K562 (cell line): ENCODE data around the gene TM4SF4. TPM values are rescaled to one million over a fixed set of nuclear protein-coding genes. Genes with fewer than 3 reads are reported as not detected.

ENCODE experiments used
- ATAC-seq: fragments of 200-7000 bp; cut with Tn5 transposase; 3 replicates; pipeline ENCODE4 v1.9.1; 2020; ENCODE audit warnings: moderate library complexity
- BruUV-seq: library from RNA; stranded (reverse); fragments of 400-500 nt; replicated peaks from 2 replicates; lab custom pipeline; 2021; lab: Mats Ljungman, UMichigan
- CTCF ChIA-PET: fragments of 300-600 bp; formaldehyde crosslinking; extraction: SDS; loops from one replicate; lab custom pipeline; 2021; ENCODE audit warnings: low intra/inter-chr PET ratio; lab: Yijun Ruan, JAX
- POLR2A ChIA-PET: fragments of 300-600, 350-650 bp; sonication (Branson Sonifier 250); formaldehyde crosslinking; extraction: SDS; loops from one replicate; lab custom pipeline; 2021; ENCODE audit warnings: antibody characterized with exemption, inconsistent platforms; lab: Yijun Ruan, JAX
- DNase-seq, 4 experiments: peaks; one replicate each; pipeline versions ENCODE4 v3.0.0 to v3.0.0-alpha.2; 2011 to 2018; ENCODE audit warnings: low spot score in 3 of 4, mixed read lengths in 3 of 4; ENCODE audit errors: extremely low read depth in 1 of 4
- FAIRE-seq: peaks from 2 replicates; lab custom pipeline; 2011; peaks lifted over from hg19 to GRCh38; lab: Jason Lieb, UNC
- H2AFZ ChIP-seq: 2 replicates; pipeline ENCODE4 v1.6.0; 2011; ENCODE audit warnings: low read depth, low read length, control low read depth, inconsistent platforms
- H3K27ac ChIP-seq: fragments of 200-600 bp; 3 replicates; pipeline ENCODE4 v1.8.0; 2011; ENCODE audit warnings: low read depth, mild to moderate bottlenecking, control low read depth, inconsistent platforms, low read length, moderate library complexity, mixed read lengths; ENCODE audit errors: extremely low read depth
- H3K27me3 ChIP-seq, 2 experiments: fragments of 300-600 bp in 1 of 2; 2 replicates in 1 of 2; 3 replicates in 1 of 2; pipeline versions ENCODE4 v1.6.0 to v1.8.0; 2011; ENCODE audit warnings: inconsistent platforms in 2 of 2, low read length in 2 of 2, mild to moderate bottlenecking in 1 of 2, mixed read lengths in 1 of 2, moderate library complexity in 1 of 2; ENCODE audit not compliant: control insufficient read depth in 2 of 2, insufficient read depth in 2 of 2
- H3K36me3 ChIP-seq: fragments of 300-600 bp; 3 replicates; pipeline ENCODE4 v1.8.0; 2011; ENCODE audit warnings: mild to moderate bottlenecking, low read length, inconsistent platforms; ENCODE audit not compliant: control insufficient read depth, insufficient read depth
- H3K4me1 ChIP-seq, 2 experiments: fragments of 200-600 bp in 1 of 2; replicated peaks in 1 of 2; 2 replicates in 1 of 2; 3 replicates in 1 of 2; pipeline versions ENCODE4 v1.5.1 to v1.8.0; 2011; ENCODE audit warnings: inconsistent platforms in 2 of 2, low read length in 2 of 2, mild to moderate bottlenecking in 1 of 2, mixed read lengths in 1 of 2, moderate library complexity in 1 of 2; ENCODE audit not compliant: control insufficient read depth in 2 of 2, insufficient read depth in 2 of 2
- H3K4me2 ChIP-seq: 2 replicates; pipeline ENCODE4 v1.6.1; 2011; ENCODE audit warnings: low read length, control low read depth, inconsistent platforms, mixed read lengths; ENCODE audit not compliant: insufficient read depth
- H3K4me3 ChIP-seq: fragments of 200-600 bp; sonication (generic), shearing (Covaris generic); 2 replicates; pipeline ENCODE4 v1.5.1; 2016; ENCODE audit warnings: control low read depth, inconsistent platforms
- H3K79me2 ChIP-seq: fragments of 200-600 bp; 3 replicates; pipeline ENCODE4 v1.8.0; 2011; ENCODE audit warnings: low read length, inconsistent platforms; ENCODE audit not compliant: control insufficient read depth, insufficient read depth
- H3K9ac ChIP-seq, 2 experiments: 2 replicates each; pipeline versions ENCODE4 v1.6.0 to v1.6.1; 2011; ENCODE audit warnings: low read depth in 2 of 2, low read length in 2 of 2, control low read depth in 1 of 2, inconsistent platforms in 1 of 2, mild to moderate bottlenecking in 1 of 2, mixed read lengths in 1 of 2; ENCODE audit not compliant: insufficient read depth in 1 of 2
- H3K9me1 ChIP-seq: one replicate; pipeline ENCODE4 v1.6.0; 2011; ENCODE audit warnings: inconsistent platforms, mild to moderate bottlenecking, low read length, moderate library complexity; ENCODE audit not compliant: control insufficient read depth, insufficient read depth
- H3K9me3 ChIP-seq: replicated peaks from 2 replicates; pipeline ENCODE4 v1.5.1; 2011; ENCODE audit warnings: low read depth, low read length, inconsistent platforms; ENCODE audit not compliant: control insufficient read depth, insufficient read depth
- H4K20me1 ChIP-seq: replicated peaks from 2 replicates; pipeline ENCODE4 v1.6.1; 2011; ENCODE audit warnings: low read length, inconsistent platforms, mixed read lengths; ENCODE audit not compliant: control insufficient read depth, insufficient read depth
- ATF7 ChIP-seq: fragments of 450-650 bp; IDR thresholded peaks from 2 replicates; pipeline ENCODE4 v1.7.1; 2014; ENCODE audit warnings: mild to moderate bottlenecking, moderate library complexity
- BRD4 ChIP-seq: fragments of 200-600 bp; sonication (generic); IDR thresholded peaks from 2 replicates; pipeline ENCODE4 v1.6.1; 2017; ENCODE audit warnings: inconsistent platforms
- CEBPB ChIP-seq: fragments of 450-650 bp; IDR thresholded peaks from 2 replicates; pipeline ENCODE4 v1.6.1; 2016; ENCODE audit warnings: missing genetic modification characterization, missing compliant biosample characterization
- DIDO1 ChIP-seq: fragments of 450-650 bp; IDR thresholded peaks from 2 replicates; pipeline ENCODE4 v1.6.1; 2016; ENCODE audit warnings: low read depth, missing biosample characterization, missing genetic modification characterization
- ELK1 ChIP-seq: sonication (generic); formaldehyde crosslinking; IDR thresholded peaks from 2 replicates; pipeline ENCODE4 v1.8.1; 2022; ENCODE audit warnings: missing genetic modification reagents
- GTF2B ChIP-seq: IDR thresholded peaks from 2 replicates; pipeline ENCODE4 v1.6.1; 2011; ENCODE audit not compliant: insufficient read length; ENCODE audit errors: extremely low read depth
- MBD2 ChIP-seq: sonication (generic); IDR thresholded peaks from 2 replicates; pipeline ENCODE4 v1.6.1; 2016; ENCODE audit warnings: low read depth, borderline replicate concordance
- MIER1 ChIP-seq: fragments of 450-650 bp; IDR thresholded peaks from 2 replicates; pipeline ENCODE4 v1.6.1; 2016; ENCODE audit warnings: antibody characterized with exemption, mild to moderate bottlenecking, low read depth
- NEUROD1 ChIP-seq: fragments of 150-350 bp; IDR thresholded peaks from 2 replicates; pipeline ENCODE4 v1.6.1; 2014; ENCODE audit warnings: borderline replicate concordance, low read length, low read depth; ENCODE audit not compliant: partially characterized antibody
- RREB1 ChIP-seq: fragments of 250-450 bp; sonication (Bioruptor Pico); IDR thresholded peaks from 2 replicates; pipeline ENCODE4 v1.4.0; 2020
- WHSC1 ChIP-seq: IDR thresholded peaks from one replicate; pipeline ENCODE4 v1.6.1; 2012; ENCODE audit warnings: low read length, control low read depth, inconsistent platforms
- ZFP91 ChIP-seq: sonication (generic); formaldehyde crosslinking; IDR thresholded peaks from 2 replicates; pipeline ENCODE4 v1.8.0; 2022; ENCODE audit warnings: mild to moderate bottlenecking, missing genetic modification reagents
- ZNF12 ChIP-seq: sonication (generic); formaldehyde crosslinking; IDR thresholded peaks from 2 replicates; pipeline ENCODE4 v1.4.0; 2020; ENCODE audit warnings: mild to moderate bottlenecking, missing genetic modification reagents
- ZNF121 ChIP-seq: sonication (generic); formaldehyde crosslinking; conservative IDR thresholded peaks from 2 replicates; pipeline ENCODE4 v1.8.0; 2022; ENCODE audit warnings: missing genetic modification reagents
- ZNF174 ChIP-seq: fragments of 250-450 bp; sonication (Bioruptor Pico); IDR thresholded peaks from 2 replicates; pipeline ENCODE4 v1.4.0; 2020; ENCODE audit warnings: mild to moderate bottlenecking
- ZNF586 ChIP-seq: fragments of 450-650 bp; formaldehyde crosslinking; conservative IDR thresholded peaks from 2 replicates; pipeline ENCODE4 v1.4.0; 2020; ENCODE audit warnings: mild to moderate bottlenecking, moderate library complexity
- WGBS: fragments of 100-300 bp; shearing (Covaris generic); methylation state at CpG from one replicate; pipeline ENCODE4 v1.1.6; 2016; ENCODE audit warnings: low coverage, mixed read lengths; ENCODE audit not compliant: insufficient coverage; ENCODE audit errors: missing lambda C conversion rate; 5-methylcytosine and 5-hydroxymethylcytosine counted together
- in situ Hi-C: fragments of 300-500 bp; cut with MboI; formaldehyde crosslinking; loops from 4 replicates; pipeline ENCODE4 v1.15.0; 2018; ENCODE audit warnings: inconsistent platforms, mixed read lengths
- intact Hi-C: fragments of 100-400 bp; cut with micrococcal nuclease; formaldehyde crosslinking; loops from 2 replicates; pipeline ENCODE4 v1.14.2; 2022
- polyA plus RNA-seq, 8 experiments: library from polyadenylated mRNA; depleted of rRNA in 4 of 8; stranded (reverse) in 5 of 8; unstranded in 3 of 8; fragments of >200 nt; fragmentation: Nextera tagmentation in 2 of 8; fragmentation: Illumina TruSeq in 1 of 8; extraction: Ambion mirVana in 2 of 8; extraction: Trizol in 1 of 8; gene quantifications; 2 replicates each; pipeline versions ENCODE4 v1.2.1 to v1.2.3, GENCODE V29; 2011 to 2014; ENCODE audit warnings: inconsistent platforms in 1 of 8, missing spikeins in 1 of 8
- total RNA-seq, 7 experiments: library from RNA; depleted of rRNA in 6 of 7; stranded (reverse); fragments of >200 nt in 6 of 7; fragmentation: Illumina TruSeq in 2 of 7; extraction: Trizol in 2 of 7; gene quantifications; 2 replicates each; pipeline versions ENCODE4 v1.2.1 to v1.2.3, GENCODE V29; 2011 to 2021; ENCODE audit warnings: low replicate concordance in 1 of 7

TM4SF4 gene
- total and polyA plus RNA-seq, 9 of the 15 experiments (the other 6 are each of a cell fraction or from before 2014, with no cell fraction given), result 0.31 TPM; not detected in 8

GRCh38 chr3:149430216-149430615 is 44.3 kb upstream of the TM4SF4 start:
- Histone ChIP-seq H3K4me2 (no peak overlapping the region), H3K36me3 (no peaks in the 10 kb centered on the region), H3K79me2 (no peaks in the 10 kb centered on the region), H3K9me1 (no peaks in the 10 kb centered on the region), H4K20me1 (no peaks in the 10 kb centered on the region), H3K4me3 (no peak overlapping the region), H3K4me1 (no peaks in the 10 kb centered on the region), H2AFZ (no peak overlapping the region), H3K9ac (no peak overlapping the region), H3K27ac (no peak overlapping the region), H3K27me3 (peaks cover 4 to 13% of the 10 kb centered on the region in 2 experiments; a peak in 2 of 5 replicates), H3K9me3 (no peaks in the 10 kb centered on the region)
- WGBS, result 0% methylated on average over 1 of the region's 1 CpG
- in situ Hi-C loops, result no loop called here
- ATAC-seq (no peak), DNase-seq (no peak), FAIRE-seq (no peak)
- ChIA-PET POLR2A (no interaction called here), CTCF (no interaction called here)
- no TSS peak for BruUV-seq
- intact Hi-C loops, result no loop called here
- no peak for TF ChIP-seq ELK1 (CRISPR knock-in tag)
- TF ChIP-seq BRD4, result no peak
- TF ChIP-seq ZFP91 (CRISPR knock-in tag), result no peak
- TF ChIP-seq RREB1, result no peak
- no peak for TF ChIP-seq ATF7
- no peak for TF ChIP-seq ZNF586
- TF ChIP-seq MBD2, result no peak
- no peak for TF ChIP-seq DIDO1
- TF ChIP-seq WHSC1, result no peak
- TF ChIP-seq NEUROD1, result no peak
- TF ChIP-seq ZNF12, result no peak
- no peak for TF ChIP-seq MIER1
- no peak for TF ChIP-seq GTF2B
- no peak for TF ChIP-seq ZNF121 (CRISPR knock-in tag)
- no peak for TF ChIP-seq ZNF174
- no peak for TF ChIP-seq CEBPB (tag)
